Measurements from ENCODE around the gene ATXN7L3. TPM values are rescaled to one million over a fixed set of nuclear protein-coding genes. Genes with fewer than 3 reads are reported as not detected.

Gene ATXN7L3
- total and polyA plus RNA-seq, 10 of the 15 experiments (the other 5 are each of a cell fraction or from before 2014, with no cell fraction given): 0.71 to 78.7 (median 32.7) TPM

DNA sequence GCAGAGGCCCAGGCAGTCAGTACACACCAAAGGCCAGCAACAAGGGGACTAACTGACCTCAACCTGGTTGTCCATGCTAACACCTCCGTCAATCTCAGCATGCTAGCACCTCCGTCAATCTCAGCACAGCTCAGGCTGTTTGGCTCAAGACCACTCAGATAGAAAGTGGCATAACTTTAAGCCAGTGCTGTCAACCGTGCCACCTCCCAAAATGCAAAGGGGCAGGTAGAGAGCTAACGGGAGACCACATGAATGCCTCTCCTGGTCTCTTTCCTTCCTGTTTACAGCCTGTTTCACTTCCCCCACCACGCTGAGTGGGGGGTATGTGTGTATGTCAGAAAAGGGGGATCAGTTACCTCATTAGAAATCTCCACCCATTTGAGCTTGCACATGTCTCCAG lies 16.5 kb upstream of the ATXN7L3 start:
- POLR2A ChIA-PET: interaction anchor here (0.7 to 3.0 kb wide), 8 partner anchors 14 to 287 kb away, joined by 3 to 30 read pairs (median 4); partner anchors contain the start of genes GPATCH8 and GRN
- H3K79me2 ChIP-seq (ENCODE audit: control insufficient read depth, insufficient read depth, low read length): peaks cover 57% of the 10 kb centered on the region
- peaks cover 25 to 37% of the 10 kb centered on the region in 2 experiments for H3K36me3 ChIP-seq (ENCODE audit: control insufficient read depth in 2 of 2, insufficient read depth in 2 of 2, low read length in 1 of 2)
- H3K4me1 ChIP-seq (ENCODE audit: control insufficient read depth, insufficient read depth, low read length): peaks cover 16% of the 10 kb centered on the region
- H3K27me3 ChIP-seq (replicated peaks in 1 of 2; ENCODE audit: control insufficient read depth in 2 of 2, insufficient read depth in 2 of 2, low read length in 1 of 2): no peaks in the 10 kb centered on the region
- ATAC-seq: peak; percentile 63
- peak overlapping the region; percentile 97 for H3K4me2 ChIP-seq (ENCODE audit: control insufficient read depth, insufficient read depth)
- no peaks in the 10 kb centered on the region for H3K9me3 ChIP-seq (replicated peaks; ENCODE audit: control insufficient read depth, insufficient read depth, low read length)
- H2AFZ ChIP-seq (ENCODE audit: control insufficient read depth, low read depth, low read length): no peak overlapping the region
- RAD21 ChIA-PET (ENCODE audit: unreplicated experiment): interaction anchor here (1.1 to 2.2 kb wide), 9 partner anchors 12 to 137 kb away, joined by 3 to 10 read pairs (median 5); partner anchors contain the start of genes GRN and SLC25A39
- peak; percentile 71 for DNase-seq (ENCODE audit: low read depth, low spot score)
- peak overlapping the region; percentile 82 for H3K4me3 ChIP-seq
- FAIRE-seq: peak; percentile 90
- intact Hi-C loops (cut with micrococcal nuclease; ENCODE audit: unreplicated experiment): loop anchor here (10.0 kb wide), 1 partner anchor 289 kb away; the partner anchor contains the start of gene GPATCH8
- peak overlapping the region; percentile 80 for H3K27ac ChIP-seq (ENCODE audit: control insufficient read depth, insufficient read depth)
- BruUV-seq (replicated peaks): TSS peak; percentile 36
- SMC1A ChIA-PET (ENCODE audit: uncharacterized antibody, unreplicated experiment): interaction anchor here (0.6 to 2.6 kb wide), 12 partner anchors 15 to 286 kb away, joined by 3 to 14 read pairs (median 6); partner anchors contain the start of genes GRN, SLC25A39 and TMUB2
- in situ Hi-C loops (cut with MboI): loop anchor here (25.0 kb wide), 1 partner anchor 296 kb away; the partner anchor contains the start of gene GPATCH8
- H4K20me1 ChIP-seq (ENCODE audit: control insufficient read depth, insufficient read depth): no peaks in the 10 kb centered on the region
- 1% methylated on average over 5 of the region's 5 CpGs for WGBS (ENCODE audit: insufficient coverage, insufficient replicate concordance, low lambda C conversion rate, missing lambda C conversion rate)
- H3K9ac ChIP-seq (ENCODE audit: control insufficient read depth, insufficient read depth, low read length): peak overlapping the region; percentile 77
- CTCF ChIA-PET: interaction anchor here (0.6 to 3.9 kb wide), 12 partner anchors 10 to 307 kb away, joined by 3 to 43 read pairs (median 6); partner anchors contain the start of genes ATXN7L3, FAM171A2, G6PC3 and GRN
- no peak for TF ChIP-seq YBX1 (IDR thresholded peaks at IDR 0.05)
- TF ChIP-seq BACH1 (IDR thresholded peaks at IDR 0.05; ENCODE audit: borderline replicate concordance): no peak
- TF ChIP-seq TCF7 (IDR thresholded peaks at IDR 0.05; ENCODE audit: borderline replicate concordance): no peak
- TF ChIP-seq NFYA (IDR thresholded peaks at IDR 0.05; ENCODE audit: borderline replicate concordance, low read depth, low read length): no peak
- no peak for TF ChIP-seq BCL11A (IDR thresholded peaks at IDR 0.05; ENCODE audit: low read depth, low read length)
- TF ChIP-seq RFX5 (IDR thresholded peaks at IDR 0.05; ENCODE audit: low read depth, low read length): no peak
- no peak for TF ChIP-seq TARDBP (IDR thresholded peaks at IDR 0.05; ENCODE audit: borderline replicate concordance)
- TF ChIP-seq, protein P1, sequence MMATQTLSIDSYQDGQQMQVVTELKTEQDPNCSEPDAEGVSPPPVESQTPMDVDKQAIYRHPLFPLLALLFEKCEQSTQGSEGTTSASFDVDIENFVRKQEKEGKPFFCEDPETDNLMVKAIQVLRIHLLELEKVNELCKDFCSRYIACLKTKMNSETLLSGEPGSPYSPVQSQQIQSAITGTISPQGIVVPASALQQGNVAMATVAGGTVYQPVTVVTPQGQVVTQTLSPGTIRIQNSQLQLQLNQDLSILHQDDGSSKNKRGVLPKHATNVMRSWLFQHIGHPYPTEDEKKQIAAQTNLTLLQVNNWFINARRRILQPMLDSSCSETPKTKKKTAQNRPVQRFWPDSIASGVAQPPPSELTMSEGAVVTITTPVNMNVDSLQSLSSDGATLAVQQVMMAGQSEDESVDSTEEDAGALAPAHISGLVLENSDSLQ (IDR thresholded peaks at IDR 0.05): peak; percentile 84
- TF ChIP-seq CHD2 (IDR thresholded peaks at IDR 0.05; ENCODE audit: borderline replicate concordance, low read depth, low read length): no peak
- peak; percentile 48 for TF ChIP-seq JUNB (IDR thresholded peaks at IDR 0.05)
- TF ChIP-seq RCOR1 (conservative IDR thresholded peaks at IDR 0.05; ENCODE audit: low read depth, low read length): 0 out of 2 replicates have a peak, but pooled peaks have one; percentile 66
- TF ChIP-seq KLF5 (IDR thresholded peaks at IDR 0.05; ENCODE audit: partially characterized antibody): no peak
- TF ChIP-seq CHD4 (IDR thresholded peaks at IDR 0.05): no peak
- TF ChIP-seq POLR2AphosphoS5 (IDR thresholded peaks at IDR 0.05; ENCODE audit: low read length): peak; percentile 68; the same call in 1 of the 2 replicates
- peak; percentile 82 for TF ChIP-seq RUNX3 (IDR thresholded peaks at IDR 0.05; ENCODE audit: low read length)
- TF ChIP-seq ZNF217 (IDR thresholded peaks at IDR 0.05): no peak
- TF ChIP-seq IKZF2 (IDR thresholded peaks at IDR 0.05): peak; percentile 52 to 61; a peak in 3 of 4 replicates
- TF ChIP-seq, protein P2, sequence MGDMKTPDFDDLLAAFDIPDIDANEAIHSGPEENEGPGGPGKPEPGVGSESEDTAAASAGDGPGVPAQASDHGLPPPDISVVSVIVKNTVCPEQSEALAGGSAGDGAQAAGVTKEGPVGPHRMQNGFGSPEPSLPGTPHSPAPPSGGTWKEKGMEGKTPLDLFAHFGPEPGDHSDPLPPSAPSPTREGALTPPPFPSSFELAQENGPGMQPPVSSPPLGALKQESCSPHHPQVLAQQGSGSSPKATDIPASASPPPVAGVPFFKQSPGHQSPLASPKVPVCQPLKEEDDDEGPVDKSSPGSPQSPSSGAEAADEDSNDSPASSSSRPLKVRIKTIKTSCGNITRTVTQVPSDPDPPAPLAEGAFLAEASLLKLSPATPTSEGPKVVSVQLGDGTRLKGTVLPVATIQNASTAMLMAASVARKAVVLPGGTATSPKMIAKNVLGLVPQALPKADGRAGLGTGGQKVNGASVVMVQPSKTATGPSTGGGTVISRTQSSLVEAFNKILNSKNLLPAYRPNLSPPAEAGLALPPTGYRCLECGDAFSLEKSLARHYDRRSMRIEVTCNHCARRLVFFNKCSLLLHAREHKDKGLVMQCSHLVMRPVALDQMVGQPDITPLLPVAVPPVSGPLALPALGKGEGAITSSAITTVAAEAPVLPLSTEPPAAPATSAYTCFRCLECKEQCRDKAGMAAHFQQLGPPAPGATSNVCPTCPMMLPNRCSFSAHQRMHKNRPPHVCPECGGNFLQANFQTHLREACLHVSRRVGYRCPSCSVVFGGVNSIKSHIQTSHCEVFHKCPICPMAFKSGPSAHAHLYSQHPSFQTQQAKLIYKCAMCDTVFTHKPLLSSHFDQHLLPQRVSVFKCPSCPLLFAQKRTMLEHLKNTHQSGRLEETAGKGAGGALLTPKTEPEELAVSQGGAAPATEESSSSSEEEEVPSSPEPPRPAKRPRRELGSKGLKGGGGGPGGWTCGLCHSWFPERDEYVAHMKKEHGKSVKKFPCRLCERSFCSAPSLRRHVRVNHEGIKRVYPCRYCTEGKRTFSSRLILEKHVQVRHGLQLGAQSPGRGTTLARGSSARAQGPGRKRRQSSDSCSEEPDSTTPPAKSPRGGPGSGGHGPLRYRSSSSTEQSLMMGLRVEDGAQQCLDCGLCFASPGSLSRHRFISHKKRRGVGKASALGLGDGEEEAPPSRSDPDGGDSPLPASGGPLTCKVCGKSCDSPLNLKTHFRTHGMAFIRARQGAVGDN (IDR thresholded peaks at IDR 0.05): peak; percentile 84; the same call in 1 of the 2 replicates
- TF ChIP-seq FOXK2 (IDR thresholded peaks at IDR 0.05): peak; percentile 51
- TF ChIP-seq POLR2A (IDR thresholded peaks at IDR 0.05; ENCODE audit: low read depth, low read length): peak; percentile 57; the same call in 1 of the 2 replicates
- TF ChIP-seq, protein P3, sequence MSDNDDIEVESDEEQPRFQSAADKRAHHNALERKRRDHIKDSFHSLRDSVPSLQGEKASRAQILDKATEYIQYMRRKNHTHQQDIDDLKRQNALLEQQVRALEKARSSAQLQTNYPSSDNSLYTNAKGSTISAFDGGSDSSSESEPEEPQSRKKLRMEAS (IDR thresholded peaks at IDR 0.05; ENCODE audit: low read depth, low read length): no peak
- TF ChIP-seq ATF7 (IDR thresholded peaks at IDR 0.05; ENCODE audit: low read depth): peak; percentile 36; the same call in 1 of the 2 replicates
- no peak for TF ChIP-seq GATAD2B (conservative IDR thresholded peaks at IDR 0.05; ENCODE audit: low read depth)
